Osteoblast (primary cell): ENCODE measurements around the gene WDR55. TPM values are rescaled to one million over a fixed set of nuclear protein-coding genes. Genes with fewer than 3 reads are reported as not detected.

Source experiments
- DNase-seq: peaks from one replicate; pipeline ENCODE4 v3.0.0; 2011; ENCODE audit warnings: low spot score, mixed read lengths; ENCODE audit not compliant: insufficient read length; ENCODE audit errors: missing footprints
- H2AFZ ChIP-seq: 2 replicates; pipeline ENCODE4 v1.6.0; 2011; ENCODE audit warnings: mild to moderate bottlenecking, low read length
- H3K27ac ChIP-seq: 2 replicates; pipeline ENCODE4 v1.5.1; 2011; ENCODE audit warnings: mild to moderate bottlenecking, low read depth, low read length, moderate library complexity
- H3K27me3 ChIP-seq: 2 replicates; pipeline ENCODE4 v1.6.0; 2012; ENCODE audit warnings: mild to moderate bottlenecking, control low read depth, inconsistent platforms, low read length, moderate library complexity; ENCODE audit not compliant: insufficient read depth
- H3K36me3 ChIP-seq: 2 replicates; pipeline ENCODE4 v1.5.1; 2011; ENCODE audit warnings: mild to moderate bottlenecking, low read length, control low read depth, moderate library complexity; ENCODE audit not compliant: insufficient read depth
- H3K4me1 ChIP-seq: 2 replicates; pipeline ENCODE4 v1.5.1; 2011; ENCODE audit warnings: mild to moderate bottlenecking, low read length, control low read depth, moderate library complexity; ENCODE audit not compliant: insufficient read depth
- H3K4me2 ChIP-seq: 2 replicates; pipeline ENCODE4 v1.6.0; 2011; ENCODE audit warnings: mild to moderate bottlenecking, low read length; ENCODE audit not compliant: insufficient read depth
- H3K4me3 ChIP-seq: fragments of 200-600 bp; sonication (generic); 3 replicates; pipeline ENCODE4 v1.5.1; 2012; ENCODE audit warnings: mild to moderate bottlenecking, low read length, inconsistent platforms; ENCODE audit not compliant: insufficient read depth
- H3K79me2 ChIP-seq: 2 replicates; pipeline ENCODE4 v1.6.0; 2012; ENCODE audit warnings: mild to moderate bottlenecking, low read length, control low read depth, inconsistent platforms; ENCODE audit not compliant: insufficient read depth
- H3K9me3 ChIP-seq: 2 replicates; pipeline ENCODE4 v1.5.1; 2011; ENCODE audit warnings: low read depth, low read length, control low read depth
- H4K20me1 ChIP-seq: 2 replicates; pipeline ENCODE4 v1.6.0; 2012; ENCODE audit warnings: mild to moderate bottlenecking, low read length, control low read depth; ENCODE audit not compliant: insufficient read depth
- total RNA-seq: library from RNA; depleted of rRNA; stranded (reverse); fragments of >200 nt; gene quantifications from 2 replicates; pipeline ENCODE4 v1.2.3, GENCODE V29; 2012
- TF ChIP-seq, protein P1 (sequence below): IDR thresholded peaks from 2 replicates; pipeline ENCODE4 v1.5.1; 2011; ENCODE audit warnings: mild to moderate bottlenecking, low read depth, low read length, moderate library complexity; ENCODE audit errors: extremely low read depth

Gene WDR55
- total RNA-seq, 1 donor, result 30.8 TPM

DNA sequence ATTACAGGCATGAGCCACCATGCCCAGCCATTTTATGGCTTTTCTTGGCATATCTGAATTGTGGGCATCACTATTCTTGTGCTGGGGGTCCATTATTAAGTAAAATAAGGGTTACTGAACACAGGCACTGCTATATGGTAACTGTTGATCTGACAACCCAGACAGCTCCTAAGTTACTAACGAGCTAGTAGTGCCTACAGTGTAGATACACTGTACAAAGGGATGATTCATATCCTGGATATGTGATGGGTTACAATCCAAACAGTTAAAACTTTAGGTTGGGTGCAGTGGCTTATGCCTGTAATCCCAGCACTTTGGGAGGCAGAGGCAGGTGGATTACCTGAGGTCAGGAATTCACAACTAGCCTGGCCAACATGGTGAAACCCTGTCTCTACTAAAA is 36.0 kb upstream of the WDR55 start:
- H3K79me2 ChIP-seq, result no peaks in the 10 kb centered on the region
- peak; percentile 64 for DNase-seq
- no peaks in the 10 kb centered on the region for H3K36me3 ChIP-seq

DNA sequence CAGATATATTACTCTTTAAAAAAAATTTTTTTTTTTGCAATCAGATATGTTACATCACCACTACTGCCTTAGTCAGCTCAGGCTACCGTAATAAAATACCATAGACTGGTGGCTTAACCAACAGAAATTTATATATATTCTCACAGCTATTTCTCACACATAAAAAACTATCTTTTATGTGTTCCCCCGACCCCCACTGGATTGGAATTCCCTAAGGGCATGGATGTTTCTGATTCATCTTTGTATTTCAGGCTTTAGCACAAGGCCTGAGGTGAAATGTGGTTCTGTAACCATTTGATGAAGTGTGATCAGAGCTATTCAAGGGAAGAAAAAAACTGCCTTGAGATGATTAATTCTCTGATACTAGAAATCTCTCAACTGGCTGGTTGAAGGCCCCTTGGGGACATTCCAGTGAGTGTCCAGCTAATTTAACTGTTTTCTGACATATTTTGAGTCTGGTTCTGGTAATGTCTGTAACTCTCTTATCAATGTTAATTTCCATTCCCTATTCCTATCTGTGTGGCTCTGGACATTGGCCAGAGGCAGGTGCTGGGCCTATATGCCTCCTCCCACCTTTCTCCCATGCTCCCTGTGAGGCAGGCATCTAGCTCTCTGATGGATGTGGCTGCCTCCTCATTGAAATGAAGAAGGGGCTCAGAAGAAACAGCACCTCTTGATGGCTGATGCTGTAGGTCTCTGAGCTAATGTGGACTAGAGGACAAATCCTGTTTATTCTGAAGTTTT is 34.2 kb upstream of the WDR55 start:
- peaks cover 28% of the 10 kb centered on the region for H3K4me1 ChIP-seq
- peak; percentile 49 for DNase-seq
- H2AFZ ChIP-seq, result no peak overlapping the region
- H4K20me1 ChIP-seq, result no peaks in the 10 kb centered on the region
- no peak overlapping the region for H3K4me3 ChIP-seq
- no peaks in the 10 kb centered on the region for H3K9me3 ChIP-seq
- H3K27ac ChIP-seq, result peak overlapping the region; percentile 32
- no peaks in the 10 kb centered on the region for H3K79me2 ChIP-seq
- TF ChIP-seq, protein P1, sequence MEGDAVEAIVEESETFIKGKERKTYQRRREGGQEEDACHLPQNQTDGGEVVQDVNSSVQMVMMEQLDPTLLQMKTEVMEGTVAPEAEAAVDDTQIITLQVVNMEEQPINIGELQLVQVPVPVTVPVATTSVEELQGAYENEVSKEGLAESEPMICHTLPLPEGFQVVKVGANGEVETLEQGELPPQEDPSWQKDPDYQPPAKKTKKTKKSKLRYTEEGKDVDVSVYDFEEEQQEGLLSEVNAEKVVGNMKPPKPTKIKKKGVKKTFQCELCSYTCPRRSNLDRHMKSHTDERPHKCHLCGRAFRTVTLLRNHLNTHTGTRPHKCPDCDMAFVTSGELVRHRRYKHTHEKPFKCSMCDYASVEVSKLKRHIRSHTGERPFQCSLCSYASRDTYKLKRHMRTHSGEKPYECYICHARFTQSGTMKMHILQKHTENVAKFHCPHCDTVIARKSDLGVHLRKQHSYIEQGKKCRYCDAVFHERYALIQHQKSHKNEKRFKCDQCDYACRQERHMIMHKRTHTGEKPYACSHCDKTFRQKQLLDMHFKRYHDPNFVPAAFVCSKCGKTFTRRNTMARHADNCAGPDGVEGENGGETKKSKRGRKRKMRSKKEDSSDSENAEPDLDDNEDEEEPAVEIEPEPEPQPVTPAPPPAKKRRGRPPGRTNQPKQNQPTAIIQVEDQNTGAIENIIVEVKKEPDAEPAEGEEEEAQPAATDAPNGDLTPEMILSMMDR, result no peak
- no peaks in the 10 kb centered on the region for H3K36me3 ChIP-seq
- peaks cover 7% of the 10 kb centered on the region for H3K27me3 ChIP-seq
- H3K4me2 ChIP-seq, result no peak overlapping the region

More for the DNA sequence above, 36.0 kb upstream of the WDR55 start:
- no peak overlapping the region for H3K4me3 ChIP-seq
- TF ChIP-seq, protein P1, result no peak
- no peaks in the 10 kb centered on the region for H3K9me3 ChIP-seq
- H3K4me1 ChIP-seq, result peaks cover 28% of the 10 kb centered on the region
- no peaks in the 10 kb centered on the region for H4K20me1 ChIP-seq
- H3K4me2 ChIP-seq, result no peak overlapping the region
- peaks cover 7% of the 10 kb centered on the region for H3K27me3 ChIP-seq
- H3K27ac ChIP-seq, result no peak overlapping the region
- no peak overlapping the region for H2AFZ ChIP-seq

DNA sequence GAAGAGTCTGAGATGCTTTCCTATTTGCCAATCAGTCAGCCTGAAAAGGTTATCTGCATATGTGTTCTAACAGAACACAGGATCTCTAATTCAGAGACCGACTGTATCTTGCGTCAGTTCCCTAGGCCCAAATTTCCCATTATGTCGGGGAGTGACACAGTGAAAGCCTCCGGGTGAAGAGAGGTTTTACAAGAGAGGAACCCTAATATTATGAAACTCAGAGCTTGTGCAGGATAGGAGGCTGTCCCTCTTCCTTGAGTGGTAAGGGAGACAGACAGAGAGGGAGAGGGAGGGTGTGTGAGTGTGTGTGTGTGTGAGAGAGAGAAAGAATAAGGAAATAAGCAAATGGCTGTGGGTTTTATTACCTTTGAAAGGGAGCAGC is 33.7 kb upstream of the WDR55 start:
- Histone ChIP-seq H3K4me1 (peaks cover 28% of the 10 kb centered on the region), H3K27ac (no peak overlapping the region), H3K36me3 (no peaks in the 10 kb centered on the region), H3K9me3 (no peaks in the 10 kb centered on the region), H2AFZ (no peak overlapping the region), H4K20me1 (no peaks in the 10 kb centered on the region), H3K4me2 (no peak overlapping the region), H3K4me3 (no peak overlapping the region), H3K27me3 (peaks cover 7% of the 10 kb centered on the region), H3K79me2 (no peaks in the 10 kb centered on the region)
- no peak for DNase-seq
- TF ChIP-seq, protein P1, result no peak

DNA sequence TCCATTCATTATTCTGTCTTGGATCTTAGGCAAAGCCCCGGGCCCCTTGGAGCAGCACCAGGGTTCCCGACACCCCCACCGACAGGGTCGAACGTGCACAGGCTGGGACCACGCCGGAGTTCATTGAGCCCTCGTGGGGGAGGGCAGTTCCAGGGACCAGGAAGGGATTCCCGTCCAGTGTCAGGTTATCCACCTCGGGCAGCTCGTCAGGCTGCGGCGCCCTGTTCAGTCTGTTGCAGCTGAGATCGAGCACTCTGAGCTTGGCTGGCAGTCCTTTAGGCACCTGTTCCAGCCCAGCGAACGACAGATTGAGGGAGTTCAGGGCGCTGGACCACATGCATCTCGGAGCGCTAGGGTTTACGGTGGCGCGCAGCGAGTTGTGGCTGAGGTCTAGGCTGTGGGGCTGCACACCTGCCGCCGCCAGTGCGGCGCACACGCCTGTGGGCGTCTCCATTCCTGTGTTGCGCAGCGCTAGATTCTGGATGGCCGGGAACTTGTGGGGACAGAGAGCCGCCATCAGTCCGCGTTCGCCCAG is 32.8 kb upstream of the WDR55 start:
- TF ChIP-seq, protein P1, result no peak
- Histone ChIP-seq H4K20me1 (no peaks in the 10 kb centered on the region), H3K27ac (peak overlapping the region; percentile 15), H3K27me3 (peaks cover 7% of the 10 kb centered on the region), H2AFZ (peak overlapping the region; percentile 97), H3K79me2 (no peaks in the 10 kb centered on the region), H3K4me2 (peak overlapping the region; percentile 92), H3K9me3 (no peaks in the 10 kb centered on the region), H3K4me3 (peak overlapping the region; percentile 72), H3K4me1 (peaks cover 28% of the 10 kb centered on the region), H3K36me3 (no peaks in the 10 kb centered on the region)
- DNase-seq, result peak; percentile 45
